PC-3 (cell line): Measurements from ENCODE around the gene ZNF407. TPM values are rescaled to one million over a fixed set of nuclear protein-coding genes. Genes with fewer than 3 reads are reported as not detected.

Experiments
- ATAC-seq: fragments of 200-7000 bp; cut with Tn5 transposase; 2 replicates; pipeline ENCODE4 v1.9.1; 2020; ENCODE audit warnings: mild to moderate bottlenecking, moderate library complexity
- BruUV-seq: library from RNA; stranded (reverse); fragments of 400-500 nt; replicated peaks from 2 replicates; lab custom pipeline; 2021; lab: Mats Ljungman, UMichigan
- CTCF ChIA-PET: fragments of 300-600 bp; sonication (Branson Sonifier 250); formaldehyde crosslinking; loops from one replicate; lab custom pipeline; 2022; ENCODE audit warnings: antibody characterized with exemption; lab: Charles Lee
- POLR2A ChIA-PET: fragments of 300-600 bp; sonication (Branson Sonifier 250); formaldehyde crosslinking; loops from one replicate; lab custom pipeline; 2022; ENCODE audit warnings: antibody characterized with exemption; ENCODE audit not compliant: unreplicated experiment; lab: Charles Lee
- DNase-seq: peaks from one replicate; pipeline ENCODE4 v3.0.0-alpha.2; 2015
- H2AFZ ChIP-seq: fragments of 300-600 bp; sonication (generic); 2 replicates; pipeline ENCODE4 v1.6.0; 2016; ENCODE audit warnings: antibody characterized with exemption, low read length
- H3F3A ChIP-seq: fragments of 300-600 bp; sonication (generic); one replicate; pipeline ENCODE4 v1.6.0; 2017; ENCODE audit warnings: antibody characterized with exemption, low read length, control low read depth, mild to moderate bottlenecking; ENCODE audit not compliant: unreplicated experiment
- H3K27ac ChIP-seq: fragments of 300-600 bp; sonication (generic); 2 replicates; pipeline ENCODE4 v1.5.1; 2016; ENCODE audit warnings: mild to moderate bottlenecking, low read length
- H3K27me3 ChIP-seq: fragments of 300-600 bp; sonication (generic); 2 replicates; pipeline ENCODE4 v1.6.1; 2016; ENCODE audit warnings: low read length, mixed read lengths
- H3K36me3 ChIP-seq: fragments of 300-600 bp; sonication (generic); 2 replicates; pipeline ENCODE4 v1.6.1; 2016; ENCODE audit warnings: low read depth, mixed run types, low read length, mixed read lengths
- H3K4me1 ChIP-seq: fragments of 300-600 bp; sonication (generic); 2 replicates; pipeline ENCODE4 v1.5.1; 2016; ENCODE audit warnings: low read length; ENCODE audit not compliant: insufficient read depth
- H3K4me2 ChIP-seq: fragments of 300-600 bp; sonication (generic); 2 replicates; pipeline ENCODE4 v1.6.0; 2016; ENCODE audit warnings: low read length
- H3K4me3 ChIP-seq: fragments of 300-600 bp; sonication (generic); 2 replicates; pipeline ENCODE4 v1.5.1; 2016; ENCODE audit warnings: mild to moderate bottlenecking, low read length, mixed read lengths
- H3K79me2 ChIP-seq: fragments of 300-600 bp; sonication (generic); 2 replicates; pipeline ENCODE4 v1.6.1; 2017; ENCODE audit warnings: low read length, mixed read lengths
- H3K9ac ChIP-seq: fragments of 300-600 bp; sonication (generic); 2 replicates; pipeline ENCODE4 v1.6.0; 2016; ENCODE audit warnings: mild to moderate bottlenecking, low read length
- H3K9me2 ChIP-seq: fragments of 300-600 bp; sonication (generic); replicated peaks from 2 replicates; pipeline ENCODE4 v1.6.1; 2016; ENCODE audit warnings: mixed run types, low read length, mixed read lengths
- H3K9me3 ChIP-seq: fragments of 300-600 bp; sonication (generic); 2 replicates; pipeline ENCODE4 v1.6.1; 2016; ENCODE audit warnings: low read length, mixed read lengths
- H4K20me1 ChIP-seq: fragments of 300-600 bp; sonication (generic); 2 replicates; pipeline ENCODE4 v1.6.1; 2016; ENCODE audit warnings: low read length, mixed read lengths
- CTCF ChIP-seq: fragments of 300-600 bp; sonication (generic); conservative IDR thresholded peaks from 2 replicates; pipeline ENCODE4 v1.5.1; 2017; ENCODE audit warnings: antibody characterized with exemption, low read depth, mild to moderate bottlenecking, low read length
- EZH2 ChIP-seq: fragments of 300-600 bp; sonication (generic); IDR thresholded peaks from one replicate; pipeline ENCODE4 v1.6.1; 2017; ENCODE audit warnings: antibody characterized with exemption, mild to moderate bottlenecking, low read length; ENCODE audit not compliant: unreplicated experiment
- EZH2phosphoT487 ChIP-seq: fragments of 300-600 bp; sonication (generic); IDR thresholded peaks from 2 replicates; pipeline ENCODE4 v1.6.1; 2018; ENCODE audit warnings: mild to moderate bottlenecking, antibody characterized with exemption, low read length, borderline replicate concordance
- intact Hi-C: fragments of 100-400 bp; cut with micrococcal nuclease; formaldehyde crosslinking; loops from 2 replicates; pipeline ENCODE4 v1.9.0; 2023
- total RNA-seq: library from RNA; depleted of rRNA; stranded (reverse); fragments of >200 nt; gene quantifications from 2 replicates; pipeline ENCODE4 v1.2.3, GENCODE V29; 2014

ZNF407 gene
- total RNA-seq, 1 experiment from 2014 or later = 9.3 TPM

- H3K9me2 ChIP-seq = no peaks in the 10 kb centered on the region
- H3K9me3 ChIP-seq = no peaks in the 10 kb centered on the region
- ChIA-PET POLR2A (no interaction called here), CTCF (interaction anchor here (0.8 kb wide), 1 partner anchor 12 kb away, joined by 4 read pairs; no protein-coding TSS in a partner anchor)
- H3K79me2 ChIP-seq = no peaks in the 10 kb centered on the region
- DNase-seq (no peak), ATAC-seq (no peak)
- no peaks in the 10 kb centered on the region for H3K27me3 ChIP-seq
- no peaks in the 10 kb centered on the region for H3F3A ChIP-seq
- no peaks in the 10 kb centered on the region for H3K36me3 ChIP-seq
- H3K9ac ChIP-seq = no peak overlapping the region
- no peak overlapping the region for H3K4me3 ChIP-seq
- intact Hi-C loops = no loop called here
- no peaks in the 10 kb centered on the region for H3K4me1 ChIP-seq
- no peak for TF ChIP-seq CTCF
- no peak for TF ChIP-seq EZH2phosphoT487
- no peak for TF ChIP-seq EZH2
- H2AFZ ChIP-seq = no peak overlapping the region
- BruUV-seq = no TSS peak
- no peak overlapping the region for H3K27ac ChIP-seq
- no peaks in the 10 kb centered on the region for H4K20me1 ChIP-seq
- no peak overlapping the region for H3K4me2 ChIP-seq
These were observed 221.0 kb downstream of the ZNF407 start for GRCh38 chr18:74818516-74819175.

GRCh38 chr18:74819433-74820059 lies 221.9 kb downstream of the ZNF407 start:
- CTCF ChIA-PET = interaction anchor here (0.5 to 1.1 kb wide), 3 partner anchors 13 to 848 kb away, joined by 3 to 5 read pairs (median 4); no protein-coding TSS in a partner anchor
- no peaks in the 10 kb centered on the region for H3K79me2 ChIP-seq
- no peaks in the 10 kb centered on the region for H3K27me3 ChIP-seq
- BruUV-seq = no TSS peak
- peak; percentile 45 for DNase-seq
- H3K9me3 ChIP-seq = no peaks in the 10 kb centered on the region
- no peaks in the 10 kb centered on the region for H3K36me3 ChIP-seq
- intact Hi-C loops = no loop called here
- no peak overlapping the region for H3K27ac ChIP-seq
- H3K4me3 ChIP-seq = no peak overlapping the region
- POLR2A ChIA-PET = no interaction called here
- no peaks in the 10 kb centered on the region for H3F3A ChIP-seq
- no peaks in the 10 kb centered on the region for H4K20me1 ChIP-seq
- no peak overlapping the region for H2AFZ ChIP-seq
- ATAC-seq = peak; percentile 77
- no peaks in the 10 kb centered on the region for H3K4me1 ChIP-seq
- no peak overlapping the region for H3K4me2 ChIP-seq
- H3K9me2 ChIP-seq = no peaks in the 10 kb centered on the region
- peak; percentile 87 for TF ChIP-seq CTCF
- TF ChIP-seq EZH2phosphoT487 = no peak
- TF ChIP-seq EZH2 = no peak
- no peak overlapping the region for H3K9ac ChIP-seq

DNA sequence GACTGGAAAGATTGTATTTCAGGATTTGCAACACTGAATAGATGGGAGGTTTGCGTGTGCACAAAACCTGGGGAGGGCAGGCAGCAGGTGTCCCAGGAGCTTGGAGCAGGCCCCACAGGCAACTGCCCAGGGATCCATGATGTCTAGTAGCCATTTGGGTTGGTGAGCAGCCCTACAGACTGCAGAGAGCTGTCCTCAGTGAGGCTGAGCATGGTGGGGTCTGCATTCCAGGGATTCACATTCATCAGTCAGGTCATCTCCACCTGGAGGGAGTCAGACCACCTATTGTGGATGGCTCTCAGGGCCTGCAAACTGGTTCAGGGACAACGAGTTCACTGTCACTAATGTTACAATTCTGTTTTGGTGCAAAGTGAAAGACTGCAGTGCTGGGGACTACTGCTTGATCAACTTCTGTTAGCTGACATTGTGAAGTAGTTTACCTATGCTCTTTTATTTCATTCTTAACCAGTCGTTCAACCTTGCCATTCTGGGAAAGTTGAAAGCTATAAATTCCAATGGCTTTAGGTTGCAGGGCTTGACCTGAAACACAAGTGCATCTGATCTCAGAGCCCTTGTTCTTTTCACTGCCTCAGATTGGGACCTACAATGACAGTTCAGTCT lies 222.6 kb downstream of the ZNF407 start:
- Histone ChIP-seq H3F3A (no peaks in the 10 kb centered on the region), H2AFZ (no peak overlapping the region), H3K4me3 (no peak overlapping the region), H3K36me3 (no peaks in the 10 kb centered on the region), H3K4me2 (no peak overlapping the region), H3K9me2 (no peaks in the 10 kb centered on the region), H3K4me1 (no peaks in the 10 kb centered on the region), H3K27ac (no peak overlapping the region), H3K9ac (no peak overlapping the region), H3K9me3 (no peaks in the 10 kb centered on the region), H3K79me2 (no peaks in the 10 kb centered on the region), H3K27me3 (no peaks in the 10 kb centered on the region), H4K20me1 (no peaks in the 10 kb centered on the region)
- BruUV-seq = no TSS peak
- TF ChIP-seq EZH2 = no peak
- TF ChIP-seq EZH2phosphoT487 = no peak
- TF ChIP-seq CTCF = no peak
- CTCF ChIA-PET = interaction anchor here (0.5 to 1.1 kb wide), 2 partner anchors 14 to 848 kb away, joined by 3 to 5 read pairs; no protein-coding TSS in a partner anchor
- DNase-seq = no peak
- POLR2A ChIA-PET = no interaction called here
- ATAC-seq = no peak
- intact Hi-C loops = no loop called here
